ENCODE results near the gene BLOC1S1. TPM values are rescaled to one million over a fixed set of nuclear protein-coding genes. Genes with fewer than 3 reads are reported as not detected.

BLOC1S1 gene
- total and polyA plus RNA-seq, 2 of the 4 experiments (the other 2 are of a cell fraction) = 128 to 285 TPM

GRCh38 chr12:55725556-55725955 lies 9.7 kb downstream of the BLOC1S1 start:
- H3K23ac ChIP-seq (ENCODE audit: low read depth, low read length) = peak overlapping the region; percentile 23; the same call in 1 of the 2 replicates
- H2AK9ac ChIP-seq (replicated peaks; ENCODE audit: low read depth, low read length, poor library complexity) = no peak overlapping the region
- no peak overlapping the region for H3K27ac ChIP-seq (ENCODE audit: insufficient read depth, low read length)
- H3K18ac ChIP-seq (ENCODE audit: low read depth, low read length) = no peak overlapping the region
- no peak overlapping the region for H2BK15ac ChIP-seq (ENCODE audit: low read depth, low read length)
- no peak overlapping the region for H2BK20ac ChIP-seq (ENCODE audit: low read depth, low read length)
- ChIA-PET POLR2A (ENCODE audit: unreplicated experiment) (no interaction called here), CTCF (no interaction called here)
- dilution Hi-C loops (cut with HindIII; ENCODE audit: low sequenced_read_pairs, unreplicated experiment) (no loop called here), intact Hi-C loops (cut with micrococcal nuclease) (no loop called here), in situ Hi-C loops (cut with MboI; ENCODE audit: low sequenced_read_pairs) (no loop called here)
- peaks cover 10 to 60% of the 10 kb centered on the region in 2 experiments for H3K79me1 ChIP-seq (ENCODE audit: low read depth in 1 of 2, low read length in 2 of 2)
- H3K4me3 ChIP-seq (ENCODE audit: insufficient read depth, low read depth, low read length) = no peak overlapping the region
- peak overlapping the region; percentile 6; the same call in 1 of the 2 replicates for H3K9ac ChIP-seq (ENCODE audit: low read depth, low read length)
- WGBS, 2 experiments (ENCODE audit: extremely low coverage in 2 of 2, insufficient read length in 1 of 2) = 17% methylated on average over 1 of the region's 3 CpGs; no CpG with 5 or more reads in 1 of the 2 experiments
- no peaks in the 10 kb centered on the region for H3K9me3 ChIP-seq (ENCODE audit: control insufficient read depth, insufficient read depth, low read length)
- no peaks in the 10 kb centered on the region for H3K27me3 ChIP-seq (ENCODE audit: control insufficient read depth, insufficient read depth, low read length)
- H2AK5ac ChIP-seq (ENCODE audit: low read depth, low read length) = no peak overlapping the region
- ATAC-seq (ENCODE audit: low read depth) (no peak), DNase-seq (no peak)
- H3K36me3 ChIP-seq (ENCODE audit: control insufficient read depth, insufficient read depth, low read length) = peaks cover 45% of the 10 kb centered on the region
- no peak overlapping the region for H3K14ac ChIP-seq (replicated peaks; ENCODE audit: low read depth, low read length)
- H3K4me1 ChIP-seq (ENCODE audit: control insufficient read depth, insufficient read depth, low read length) = peaks cover 13% of the 10 kb centered on the region
- no TSS peak for BruUV-seq (replicated peaks)
- H4K5ac ChIP-seq (ENCODE audit: low read depth, low read length) = no peak overlapping the region
- no peak overlapping the region for H2BK120ac ChIP-seq (ENCODE audit: low read depth, low read length)
- H2BK5ac ChIP-seq (ENCODE audit: low read depth, low read length, poor library complexity, severe bottlenecking) = no peak overlapping the region
- H2AFZ ChIP-seq (replicated peaks; ENCODE audit: low read length, poor library complexity) = peak overlapping the region; percentile 29
- H4K8ac ChIP-seq (ENCODE audit: low read depth in 2 of 2, low read length in 2 of 2) = no peak overlapping the region
- no peak overlapping the region for H3K4me2 ChIP-seq (ENCODE audit: low read depth, low read length)
- H3K56ac ChIP-seq (ENCODE audit: extremely low read depth, insufficient read depth, low read length) = no peak overlapping the region
- no peak overlapping the region for H3K4ac ChIP-seq (ENCODE audit: low read depth, low read length)
- TF ChIP-seq MXI1 (IDR thresholded peaks at IDR 0.05; ENCODE audit: borderline replicate concordance, low read depth, low read length) = no peak
- TF ChIP-seq CTCF (conservative IDR thresholded peaks at IDR 0.05; ENCODE audit: low read depth, low read length) = no peak
- TF ChIP-seq SMC3 (IDR thresholded peaks at IDR 0.05; ENCODE audit: low read depth, low read length) = no peak
- no peak for TF ChIP-seq MAFK (IDR thresholded peaks at IDR 0.05; ENCODE audit: low read depth, low read length)
- TF ChIP-seq ELK1 (IDR thresholded peaks at IDR 0.05; ENCODE audit: borderline replicate concordance, low read depth, low read length) = no peak
- TF ChIP-seq CHD1 (IDR thresholded peaks at IDR 0.05; ENCODE audit: low read depth, low read length) = no peak
- no peak for TF ChIP-seq NFE2L2 (IDR thresholded peaks at IDR 0.05; ENCODE audit: low read depth, low read length)
- no peak for TF ChIP-seq BHLHE40 (IDR thresholded peaks at IDR 0.05; ENCODE audit: low read depth, low read length)
- TF ChIP-seq MAZ (IDR thresholded peaks at IDR 0.05; ENCODE audit: borderline replicate concordance, low read depth, low read length) = no peak
- no peak for TF ChIP-seq FOS (IDR thresholded peaks at IDR 0.05; ENCODE audit: low read depth, low read length)
- TF ChIP-seq CEBPB (IDR thresholded peaks at IDR 0.05; ENCODE audit: low read depth, low read length) = no peak
- no peak for TF ChIP-seq RAD21 (IDR thresholded peaks at IDR 0.05; ENCODE audit: low read length)
- TF ChIP-seq POLR2A (IDR thresholded peaks at IDR 0.05; ENCODE audit: low read depth, low read length) = no peak
- no peak for TF ChIP-seq USF2 (IDR thresholded peaks at IDR 0.05; ENCODE audit: low read depth, low read length)
- TF ChIP-seq RFX5 (IDR thresholded peaks at IDR 0.05; ENCODE audit: low read depth, low read length) = no peak
- no peak for TF ChIP-seq RCOR1 (IDR thresholded peaks at IDR 0.05; ENCODE audit: insufficient replicate concordance, low read length)
- peaks cover 73% of the 10 kb centered on the region for H4K20me1 ChIP-seq (ENCODE audit: insufficient read depth, low read length)
- no peak overlapping the region for H4K91ac ChIP-seq (ENCODE audit: insufficient read depth, low read depth, low read length)
- 0 out of 2 replicates have a peak, but pooled peaks cover 3% of the 10 kb centered on the region for H3K9me1 ChIP-seq (ENCODE audit: insufficient read depth, low read length)

Measured in IMR-90 (cell line).